HT1080 (cell line): ENCODE results near the gene DNMT3L. TPM values are rescaled to one million over a fixed set of nuclear protein-coding genes. Genes with fewer than 3 reads are reported as not detected.

Source experiments
- DNase-seq: peaks from one replicate; pipeline ENCODE4 v3.0.0-alpha.2; 2015; ENCODE audit warnings: low read depth
- total RNA-seq: library from RNA; depleted of rRNA; stranded (reverse); fragments of >200 nt; shearing (Covaris generic); gene quantifications from 2 replicates; pipeline ENCODE4 v1.2.3, GENCODE V29; 2014

DNMT3L gene
- total RNA-seq, 1 experiment from 2014 or later: not detected

GRCh38 chr21:44279354-44280260 is 17.9 kb upstream of the DNMT3L start:
- DNase-seq: no peak

- no peak for DNase-seq
Measured at GRCh38 chr21:44275041-44275440, 13.3 kb upstream of the DNMT3L start.

- no peak for DNase-seq
Measured at GRCh38 chr21:44273046-44273445, 11.3 kb upstream of the DNMT3L start.

GRCh38 chr21:44272284-44272858 is 10.7 kb upstream of the DNMT3L start:
- no peak for DNase-seq

- DNase-seq: no peak
Measured at GRCh38 chr21:44271558-44272283, 10.0 kb upstream of the DNMT3L start.

GRCh38 chr21:44269090-44269489 is 7.4 kb upstream of the DNMT3L start:
- no peak for DNase-seq

- no peak for DNase-seq
Measured at GRCh38 chr21:44267655-44268142, 6.0 kb upstream of the DNMT3L start.

GRCh38 chr21:44265734-44266270 is 4.1 kb upstream of the DNMT3L start:
- no peak for DNase-seq

- DNase-seq: no peak
Measured at GRCh38 chr21:44263768-44264167, 2.1 kb upstream of the DNMT3L start.

GRCh38 chr21:44263221-44263760 is 1.6 kb upstream of the DNMT3L start:
- no peak for DNase-seq

- DNase-seq: no peak
Measured at GRCh38 chr21:44262338-44263056, 800 bp upstream of the DNMT3L start.

- no peak for DNase-seq
Measured at GRCh38 chr21:44260791-44261631, 686 bp downstream of the DNMT3L start.

GRCh38 chr21:44260066-44260465 is 1.6 kb downstream of the DNMT3L start:
- no peak for DNase-seq

- peak; percentile 43 for DNase-seq
Measured at GRCh38 chr21:44259082-44259705, 2.5 kb downstream of the DNMT3L start.

- no peak for DNase-seq
Measured at GRCh38 chr21:44258056-44258725, 3.5 kb downstream of the DNMT3L start.

- DNase-seq: no peak
Measured at GRCh38 chr21:44255511-44255981, 6.2 kb downstream of the DNMT3L start.

GRCh38 chr21:44253832-44254710 is 7.6 kb downstream of the DNMT3L start:
- DNase-seq: no peak
